Natural killer cell (primary cell): ENCODE measurements around the gene BMPR2. TPM values are rescaled to one million over a fixed set of nuclear protein-coding genes. Genes with fewer than 3 reads are reported as not detected.
A peak's percentile ranks its signal among the peaks of the same experiment; 100 is the strongest.
"Not testable (repeated sequence)": the region's sequence is repeated elsewhere in the genome, so short reads cannot be mapped to it uniquely, and the experiment has no call there.

ENCODE experiments used
- ATAC-seq, 3 donors: fragments of 150-1000 bp in 2 of 3; fragments of 200-7000 bp in 1 of 3; cut with Tn5 transposase; 1 replicate in 1 of 3; 2 replicates in 2 of 3; pipeline ENCODE4 v1.10.0; 2021; ENCODE audit warnings: mild to moderate bottlenecking in 2 of 3, moderate library complexity in 2 of 3
- DNase-seq, 2 donors: peaks; one replicate each; pipeline versions ENCODE4 v3.0.0 to v3.0.0-alpha.2; 2013 to 2021; ENCODE audit warnings: mixed read lengths in 1 of 2
- H3K27ac ChIP-seq: one replicate; pipeline ENCODE4 v1.5.1; 2013; ENCODE audit warnings: mild to moderate bottlenecking, low read length
- H3K27me3 ChIP-seq: one replicate; pipeline ENCODE4 v1.6.1; 2013; ENCODE audit warnings: low read length; ENCODE audit not compliant: control insufficient read depth, insufficient read depth
- H3K36me3 ChIP-seq: one replicate; pipeline ENCODE4 v1.6.1; 2013; ENCODE audit warnings: low read length; ENCODE audit not compliant: control insufficient read depth, insufficient read depth
- H3K4me1 ChIP-seq: one replicate; pipeline ENCODE4 v1.6.1; 2013; ENCODE audit warnings: low read length; ENCODE audit not compliant: control insufficient read depth, insufficient read depth
- H3K4me3 ChIP-seq: one replicate; pipeline ENCODE4 v1.5.1; 2013; ENCODE audit warnings: low read length
- H3K9me3 ChIP-seq: one replicate; pipeline ENCODE4 v1.6.1; 2013; ENCODE audit warnings: low read length; ENCODE audit not compliant: control insufficient read depth, insufficient read depth
- H3K27ac Mint-ChIP-seq, 2 donors: one replicate each; pipeline ENCODE4 v1.8.0; 2022; ENCODE audit warnings: mild to moderate bottlenecking in 2 of 2, mixed read lengths in 2 of 2, moderate library complexity in 1 of 2
- H3K27me3 Mint-ChIP-seq, 2 donors: one replicate each; pipeline ENCODE4 v1.8.0; 2022; ENCODE audit warnings: low read depth in 2 of 2, mixed read lengths in 2 of 2
- H3K36me3 Mint-ChIP-seq: one replicate; pipeline ENCODE4 v1.8.0; 2022; ENCODE audit warnings: mixed read lengths
- H3K4me1 Mint-ChIP-seq, 2 donors: one replicate each; pipeline ENCODE4 v1.8.0; 2022; ENCODE audit warnings: mixed read lengths in 2 of 2
- H3K4me3 Mint-ChIP-seq: one replicate; pipeline ENCODE4 v1.8.0; 2022; ENCODE audit warnings: mild to moderate bottlenecking, moderate library complexity, mixed read lengths
- H3K9me3 Mint-ChIP-seq, 2 donors: one replicate each; pipeline ENCODE4 v1.8.0; 2022; ENCODE audit warnings: mixed read lengths in 2 of 2
- WGBS: methylation state at CpG from one replicate; pipeline ENCODE4 v1.1.7; 2013; ENCODE audit warnings: missing lambda C conversion rate; ENCODE audit not compliant: insufficient coverage; 5-methylcytosine and 5-hydroxymethylcytosine counted together
- intact Hi-C: fragments of 100-400 bp; cut with micrococcal nuclease; formaldehyde crosslinking; loops from one replicate; pipeline ENCODE4 v1.14.2; 2022
- total RNA-seq, 4 donors: library from RNA; stranded (reverse); fragments of 120-200 nt in 1 of 4; gene quantifications; one replicate each; pipeline versions ENCODE4 v1.2.3 to v1.2.4, GENCODE V29; 2013 to 2022
- TF ChIP-seq, protein P1 (sequence below): fragments of 200-600 bp; IDR thresholded peaks from one replicate; pipeline ENCODE4 v1.8.0; 2022; ENCODE audit warnings: antibody characterized with exemption

The BMPR2 gene
- total RNA-seq, 3 donors from 2014 or later (not counting 1 experiment from before 2014, with no cell fraction given) = 17.8 to 25.5 (median 23.2) TPM

GRCh38 chr2:202378001-202378400 is 1.9 kb downstream of the BMPR2 start:
- no peaks in the 10 kb centered on the region for H3K36me3 Mint-ChIP-seq
- WGBS = 40% methylated on average over 4 of the region's 4 CpGs

GRCh38 chr2:202378662-202379358 is 2.7 kb downstream of the BMPR2 start:
- H3K27ac Mint-ChIP-seq = peak overlapping the region; percentile 72 to 73
- TF ChIP-seq, protein P1, sequence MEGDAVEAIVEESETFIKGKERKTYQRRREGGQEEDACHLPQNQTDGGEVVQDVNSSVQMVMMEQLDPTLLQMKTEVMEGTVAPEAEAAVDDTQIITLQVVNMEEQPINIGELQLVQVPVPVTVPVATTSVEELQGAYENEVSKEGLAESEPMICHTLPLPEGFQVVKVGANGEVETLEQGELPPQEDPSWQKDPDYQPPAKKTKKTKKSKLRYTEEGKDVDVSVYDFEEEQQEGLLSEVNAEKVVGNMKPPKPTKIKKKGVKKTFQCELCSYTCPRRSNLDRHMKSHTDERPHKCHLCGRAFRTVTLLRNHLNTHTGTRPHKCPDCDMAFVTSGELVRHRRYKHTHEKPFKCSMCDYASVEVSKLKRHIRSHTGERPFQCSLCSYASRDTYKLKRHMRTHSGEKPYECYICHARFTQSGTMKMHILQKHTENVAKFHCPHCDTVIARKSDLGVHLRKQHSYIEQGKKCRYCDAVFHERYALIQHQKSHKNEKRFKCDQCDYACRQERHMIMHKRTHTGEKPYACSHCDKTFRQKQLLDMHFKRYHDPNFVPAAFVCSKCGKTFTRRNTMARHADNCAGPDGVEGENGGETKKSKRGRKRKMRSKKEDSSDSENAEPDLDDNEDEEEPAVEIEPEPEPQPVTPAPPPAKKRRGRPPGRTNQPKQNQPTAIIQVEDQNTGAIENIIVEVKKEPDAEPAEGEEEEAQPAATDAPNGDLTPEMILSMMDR = no peak
- no peaks in the 10 kb centered on the region for H3K9me3 ChIP-seq
- no peak overlapping the region for H3K4me3 ChIP-seq
- no peaks in the 10 kb centered on the region for H3K9me3 Mint-ChIP-seq
- DNase-seq (no peak), ATAC-seq (no peak)
- no peaks in the 10 kb centered on the region for H3K27me3 ChIP-seq
- no CpG with 5 or more reads among the region's 3 CpGs for WGBS
- no peak overlapping the region for H3K27ac ChIP-seq
- intact Hi-C loops = loop anchor here (5.0 to 10.0 kb wide), 2 partner anchors 114 to 858 kb away; partner anchors contain the start of genes CYP20A1 and NOP58
- peaks cover 12% of the 10 kb centered on the region for H3K4me1 ChIP-seq
- H3K4me1 Mint-ChIP-seq = peaks cover 46 to 48% of the 10 kb centered on the region in 2 donors
- peak overlapping the region; percentile 93 for H3K4me3 Mint-ChIP-seq
- no peaks in the 10 kb centered on the region for H3K36me3 ChIP-seq
- H3K27me3 Mint-ChIP-seq = no peaks in the 10 kb centered on the region
- no peaks in the 10 kb centered on the region for H3K36me3 Mint-ChIP-seq

More at GRCh38 chr2:202378001-202378400, 1.9 kb downstream of the BMPR2 start:
- Histone ChIP-seq H3K27ac (no peak overlapping the region), H3K27me3 (no peaks in the 10 kb centered on the region), H3K4me3 (peak overlapping the region; percentile 72), H3K9me3 (no peaks in the 10 kb centered on the region), H3K36me3 (no peaks in the 10 kb centered on the region), H3K4me1 (peaks cover 12% of the 10 kb centered on the region)
- intact Hi-C loops = loop anchor here (5.0 to 10.0 kb wide), 2 partner anchors 113 to 859 kb away; partner anchors contain the start of genes CYP20A1 and NOP58
- peaks cover 46 to 48% of the 10 kb centered on the region in 2 donors for H3K4me1 Mint-ChIP-seq
- no peak for DNase-seq
- ATAC-seq = no peak
- peak overlapping the region; percentile 72 to 73 for H3K27ac Mint-ChIP-seq
- H3K27me3 Mint-ChIP-seq = no peaks in the 10 kb centered on the region
- TF ChIP-seq, protein P1 = no peak
- peak overlapping the region; percentile 93 for H3K4me3 Mint-ChIP-seq
- H3K9me3 Mint-ChIP-seq = no peaks in the 10 kb centered on the region

DNA sequence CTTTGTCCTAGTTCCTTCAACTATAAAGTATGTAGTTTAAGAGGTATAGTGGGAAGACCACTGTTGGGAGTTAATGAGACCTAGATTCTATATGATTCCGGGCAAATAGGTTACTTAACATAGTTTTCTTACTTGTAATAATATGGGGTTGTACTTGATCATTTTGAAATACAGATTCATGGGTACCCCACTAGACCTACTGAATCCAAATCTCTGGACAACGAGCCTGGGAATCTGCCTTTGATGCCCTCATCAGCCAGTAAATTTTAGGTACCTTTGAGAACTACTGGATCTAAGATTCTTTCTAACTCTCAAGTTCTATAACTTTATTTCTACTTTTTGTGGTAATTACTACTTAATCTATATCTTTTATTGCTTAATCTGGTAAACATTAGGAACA is 6.6 kb downstream of the BMPR2 start:
- Histone ChIP-seq H3K4me3 (no peak overlapping the region), H3K36me3 (no peaks in the 10 kb centered on the region), H3K9me3 (no peaks in the 10 kb centered on the region), H3K27me3 (no peaks in the 10 kb centered on the region), H3K27ac (no peak overlapping the region), H3K4me1 (peaks cover under 1% of the 10 kb centered on the region)
- no peaks in the 10 kb centered on the region for H3K36me3 Mint-ChIP-seq
- DNase-seq (no peak), ATAC-seq (no peak)
- H3K27me3 Mint-ChIP-seq = no peaks in the 10 kb centered on the region
- no peak overlapping the region for H3K27ac Mint-ChIP-seq
- no peak overlapping the region for H3K4me3 Mint-ChIP-seq
- H3K9me3 Mint-ChIP-seq = no peaks in the 10 kb centered on the region
- intact Hi-C loops = no loop called here
- WGBS = 100% methylated on average over 2 of the region's 2 CpGs
- H3K4me1 Mint-ChIP-seq = peaks cover 39 to 40% of the 10 kb centered on the region in 2 donors
- TF ChIP-seq, protein P1 = no peak

DNA sequence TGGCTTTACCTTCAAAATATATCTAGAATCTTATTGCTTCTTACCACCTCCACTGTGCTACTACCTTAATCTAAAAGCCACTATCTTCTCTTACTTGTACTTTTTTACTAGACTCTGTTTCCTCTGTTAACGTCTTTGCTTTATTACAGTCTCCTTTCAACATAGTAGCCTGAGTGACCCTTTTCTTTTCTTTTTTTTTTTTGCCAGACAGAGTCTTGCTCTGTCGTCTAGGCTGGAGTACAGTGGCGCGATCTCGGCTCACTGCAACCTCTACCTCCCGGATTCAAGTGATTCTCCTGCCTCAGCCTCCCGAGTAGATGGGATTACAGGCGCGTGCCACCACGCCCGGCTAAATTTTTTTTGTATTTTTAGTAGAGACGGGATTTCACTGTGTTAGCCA is 10.4 kb downstream of the BMPR2 start:
- intact Hi-C loops, H3K27me3 Mint-ChIP-seq, H3K27ac ChIP-seq, H3K4me1 ChIP-seq, H3K36me3 Mint-ChIP-seq, H3K27me3 ChIP-seq, H3K9me3 Mint-ChIP-seq, DNase-seq, H3K27ac Mint-ChIP-seq, H3K36me3 ChIP-seq, ATAC-seq, H3K4me3 Mint-ChIP-seq, H3K4me3 ChIP-seq, H3K9me3 ChIP-seq: not testable (repeated sequence)
- 94% methylated on average over 12 of the region's 12 CpGs for WGBS
- peaks cover 14 to 17% of the 10 kb centered on the region in 2 donors for H3K4me1 Mint-ChIP-seq
